Panc1 (cell line): ENCODE measurements around the gene PELI2. TPM values are rescaled to one million over a fixed set of nuclear protein-coding genes. Genes with fewer than 3 reads are reported as not detected.

Experiments used
- ATAC-seq: fragments of 200-7000 bp; cut with Tn5 transposase; 2 replicates; pipeline ENCODE4 v1.9.1; 2020; ENCODE audit warnings: mild to moderate bottlenecking, moderate library complexity
- BruUV-seq: library from RNA; stranded (reverse); fragments of 400-500 nt; replicated peaks from 2 replicates; lab custom pipeline; 2021; lab: Mats Ljungman, UMichigan
- CTCF ChIA-PET: fragments of 300-600 bp; sonication (Branson Sonifier 250); formaldehyde crosslinking; loops from one replicate; lab custom pipeline; 2022; ENCODE audit warnings: antibody characterized with exemption; lab: Charles Lee
- POLR2A ChIA-PET: fragments of 300-600 bp; sonication (Branson Sonifier 250); formaldehyde crosslinking; loops from one replicate; lab custom pipeline; 2022; ENCODE audit warnings: antibody characterized with exemption; lab: Charles Lee
- DNase-seq: peaks from one replicate; pipeline ENCODE4 v3.0.0-alpha.2; 2010; ENCODE audit warnings: low read depth, low spot score
- H3K27ac ChIP-seq: 2 replicates; pipeline ENCODE4 v1.5.1; 2011; ENCODE audit warnings: mild to moderate bottlenecking, low read length, inconsistent platforms
- H3K27me3 ChIP-seq: fragments of 200-500 bp; sonication (Bioruptor generic); 2 replicates; pipeline ENCODE4 v1.6.0; 2014; ENCODE audit warnings: low read length, inconsistent platforms; ENCODE audit not compliant: control insufficient read depth, insufficient read depth
- H3K36me3 ChIP-seq: fragments of 200-500 bp; sonication (Bioruptor generic); 2 replicates; pipeline ENCODE4 v1.5.1; 2014; ENCODE audit warnings: inconsistent platforms, mild to moderate bottlenecking, low read length, moderate library complexity; ENCODE audit not compliant: control insufficient read depth, insufficient read depth
- H3K4me1 ChIP-seq: 2 replicates; pipeline ENCODE4 v1.5.1; 2011; ENCODE audit warnings: inconsistent platforms, mild to moderate bottlenecking, low read length, moderate library complexity; ENCODE audit not compliant: control insufficient read depth, insufficient read depth
- H3K4me3 ChIP-seq, 2 experiments: 2 replicates each; pipeline ENCODE4 v1.5.1; 2011 to 2012; ENCODE audit warnings: low read depth in 2 of 2, low read length in 2 of 2, mild to moderate bottlenecking in 2 of 2, inconsistent platforms in 1 of 2, moderate library complexity in 1 of 2
- H3K9me3 ChIP-seq: fragments of 200-500 bp; sonication (Bioruptor generic); 2 replicates; pipeline ENCODE4 v1.5.1; 2014; ENCODE audit warnings: low read depth, mild to moderate bottlenecking, inconsistent platforms, low read length, moderate library complexity; ENCODE audit not compliant: control insufficient read depth, insufficient read depth
- CTCF ChIP-seq: fragments of 450-650 bp; IDR thresholded peaks from 2 replicates; pipeline ENCODE4 v1.5.1; 2017; ENCODE audit warnings: mild to moderate bottlenecking
- POLR2AphosphoS5 ChIP-seq: IDR thresholded peaks from 2 replicates; pipeline ENCODE4 v1.6.1; 2012; ENCODE audit warnings: mild to moderate bottlenecking, low read depth, low read length, moderate library complexity
- REST ChIP-seq, 2 experiments: IDR thresholded peaks; 2 replicates each; pipeline ENCODE4 v1.6.1; 2011 to 2012; ENCODE audit warnings: low read depth in 2 of 2, control low read depth in 1 of 2, low read length in 1 of 2, mild to moderate bottlenecking in 1 of 2, moderate library complexity in 1 of 2; ENCODE audit not compliant: insufficient read depth in 1 of 2
- SIN3A ChIP-seq: IDR thresholded peaks from 2 replicates; pipeline ENCODE4 v1.6.1; 2012; ENCODE audit warnings: low read depth, mild to moderate bottlenecking, low read length, moderate library complexity, borderline replicate concordance; ENCODE audit not compliant: insufficient read depth
- TCF7L2 ChIP-seq: IDR thresholded peaks from 2 replicates; pipeline ENCODE4 v1.6.1; 2011; ENCODE audit warnings: mild to moderate bottlenecking, low read depth, low read length, inconsistent platforms
- in situ Hi-C: cut with HindIII; loops from 2 replicates; pipeline ENCODE4 v1.10.0; 2016; ENCODE audit warnings: low sequenced_read_pairs, low pct_unique_long_range_greater_than_20kb
- intact Hi-C: fragments of 100-400 bp; cut with micrococcal nuclease; formaldehyde crosslinking; loops from one replicate; pipeline ENCODE4 v1.10.0; 2022; ENCODE audit not compliant: unreplicated experiment
- total RNA-seq: library from RNA; stranded (reverse); gene quantifications from one replicate; pipeline ENCODE4 v1.2.1, GENCODE V29; 2021; ENCODE audit not compliant: unreplicated experiment

PELI2 gene
- total RNA-seq, 1 experiment from 2014 or later: 0.28 TPM

GRCh38 chr14:56211084-56211483, 92.9 kb downstream of the PELI2 start:
- POLR2A ChIA-PET: no interaction called here
- CTCF ChIA-PET: no interaction called here
- TF ChIP-seq CTCF (no peak), TCF7L2 (no peak), POLR2AphosphoS5 (no peak), SIN3A (no peak)
- Histone ChIP-seq H3K36me3 (no peaks in the 10 kb centered on the region), H3K27ac (no peak overlapping the region), H3K27me3 (no peaks in the 10 kb centered on the region), H3K4me3 (no peak overlapping the region), H3K9me3 (no peaks in the 10 kb centered on the region), H3K4me1 (no peaks in the 10 kb centered on the region)
- in situ Hi-C loops: no loop called here
- intact Hi-C loops: no loop called here
- ATAC-seq (no peak), DNase-seq (no peak)
- BruUV-seq: no TSS peak

GRCh38 chr14:56211844-56212243, 93.6 kb downstream of the PELI2 start:
- CTCF ChIA-PET: no interaction called here
- intact Hi-C loops: no loop called here
- no peak for TF ChIP-seq CTCF
- no peak for TF ChIP-seq REST (IDR thresholded peaks at IDR 0.05; ENCODE audit: insufficient read depth in 1 of 2, low read depth in 2 of 2, low read length in 1 of 2)
- no peak for TF ChIP-seq POLR2AphosphoS5
- no peak for TF ChIP-seq TCF7L2
- TF ChIP-seq SIN3A: no peak
- ATAC-seq: no peak
- no peaks in the 10 kb centered on the region for H3K4me1 ChIP-seq
- BruUV-seq: no TSS peak
- in situ Hi-C loops: no loop called here
- H3K27ac ChIP-seq: no peak overlapping the region
- no peaks in the 10 kb centered on the region for H3K36me3 ChIP-seq
- POLR2A ChIA-PET: no interaction called here
- H3K9me3 ChIP-seq: no peaks in the 10 kb centered on the region
- H3K27me3 ChIP-seq: no peaks in the 10 kb centered on the region
- no peak for DNase-seq
- no peak overlapping the region for H3K4me3 ChIP-seq
